ENCODE measurements around the gene HOXB2. TPM values are rescaled to one million over a fixed set of nuclear protein-coding genes. Genes with fewer than 3 reads are reported as not detected.

The HOXB2 gene
- polyA plus RNA-seq, 3 donors, result 50.6 to 61.2 (median 58.4) TPM

DNA sequence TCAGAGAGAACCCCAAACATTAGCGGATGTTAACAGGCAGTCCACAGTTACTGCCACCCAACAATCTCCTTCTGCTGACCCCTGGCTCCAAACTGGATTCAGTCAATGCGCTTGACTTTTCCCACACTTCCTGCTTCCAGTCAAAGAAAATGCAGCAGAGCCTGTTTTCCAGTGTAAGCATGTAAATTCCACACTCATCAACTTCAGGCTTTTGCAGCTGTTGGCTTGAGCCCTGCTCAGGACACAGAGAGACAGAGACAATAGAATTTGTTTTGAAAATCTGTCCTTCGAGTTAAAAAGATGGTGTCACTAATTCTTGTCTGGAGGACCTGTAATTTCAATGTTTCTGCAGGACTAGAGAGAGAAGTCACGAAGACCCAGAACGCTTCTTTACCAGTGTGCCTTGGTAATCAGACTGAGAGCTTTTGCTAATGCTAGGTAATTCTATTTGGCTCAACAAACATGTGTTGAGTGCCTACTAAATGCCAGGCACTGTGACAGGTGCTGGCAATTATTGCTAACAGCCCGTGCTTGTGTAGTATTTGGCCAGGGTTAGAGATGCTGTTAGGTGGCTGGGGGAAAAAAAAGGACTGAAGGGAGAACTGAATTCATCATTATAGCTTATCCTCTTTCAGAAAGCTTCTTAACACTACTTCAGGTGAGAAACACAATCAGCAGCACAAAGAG is 46.6 kb downstream of the HOXB2 start:
- DNase-seq, result no peak

GRCh38 chr17:48497103-48497502 is 47.8 kb downstream of the HOXB2 start:
- DNase-seq, result no peak

- no peak for DNase-seq
These were observed 50.6 kb downstream of the HOXB2 start for GRCh38 chr17:48494335-48494734.

Other genes with a start within 250 kb of the HOXB2 start
- gene SKAP1, start 114.9 kb downstream of the HOXB2 start, polyA plus RNA-seq (ENCODE audit: insufficient read length in 3 of 3), result 1 to 10 TPM; 9.0 to 9.9 (median 9.6) TPM
- gene HOXB1, start 14.1 kb downstream of the HOXB2 start, polyA plus RNA-seq (ENCODE audit: insufficient read length in 3 of 3), result 1 to 10 TPM in 1 of 3 donors, under 1 TPM in 2; 0.16 to 1.0 (median 0.83) TPM
- 10 to 100 TPM; 12.7 to 22.9 (median 21.9) TPM for gene HOXB4, start 33.2 kb upstream of the HOXB2 start, polyA plus RNA-seq (ENCODE audit: insufficient read length in 3 of 3)
- 100 to 1,000 TPM; 135 to 254 (median 222) TPM for gene HOXB3, start 45.1 kb upstream of the HOXB2 start, polyA plus RNA-seq (ENCODE audit: insufficient read length in 3 of 3)
- gene HOXB5, start 48.7 kb upstream of the HOXB2 start, polyA plus RNA-seq (ENCODE audit: insufficient read length in 3 of 3), result 10 to 100 TPM; 36.1 to 48.2 (median 47.4) TPM
- gene HOXB6, start 59.9 kb upstream of the HOXB2 start, polyA plus RNA-seq (ENCODE audit: insufficient read length in 3 of 3), result 100 to 1,000 TPM; 113 to 154 (median 147) TPM
- 10 to 100 TPM; 53.4 to 59.9 (median 55.3) TPM for gene HOXB7, start 65.9 kb upstream of the HOXB2 start, polyA plus RNA-seq (ENCODE audit: insufficient read length in 3 of 3)
- gene HOXB8, start 70.2 kb upstream of the HOXB2 start, polyA plus RNA-seq (ENCODE audit: insufficient read length in 3 of 3), result 10 to 100 TPM; 57.9 to 64.7 (median 59.7) TPM
- gene HOXB9, start 81.2 kb upstream of the HOXB2 start, polyA plus RNA-seq (ENCODE audit: insufficient read length in 3 of 3), result 10 to 100 TPM; 68.2 to 73.4 (median 69.0) TPM
- gene PRAC1, start 177.4 kb upstream of the HOXB2 start, polyA plus RNA-seq (ENCODE audit: insufficient read length in 3 of 3), result not detected
- not detected for gene PRAC2, start 178.1 kb upstream of the HOXB2 start, polyA plus RNA-seq (ENCODE audit: insufficient read length in 3 of 3)
- gene HOXB13, start 183.6 kb upstream of the HOXB2 start, polyA plus RNA-seq (ENCODE audit: insufficient read length in 3 of 3), result not detected